OCI-LY1 (cell line): ENCODE data around the gene ANO2.

Experiments
- EZH2 ChIP-seq: fragments of 200-600 bp; sonication (generic), shearing (Covaris generic); IDR thresholded peaks from 2 replicates; pipeline ENCODE4 v1.8.0; 2017; ENCODE audit warnings: borderline replicate concordance, mixed run types, mild to moderate bottlenecking, antibody characterized with exemption, low read length, moderate library complexity, mixed read lengths
- TF ChIP-seq, protein P1 (sequence below): fragments of 200-600 bp; sonication (generic), shearing (Covaris generic); IDR thresholded peaks from 2 replicates; pipeline ENCODE4 v1.5.1; 2017; ENCODE audit warnings: mild to moderate bottlenecking, antibody characterized with exemption, low read length, moderate library complexity, mixed read lengths

DNA sequence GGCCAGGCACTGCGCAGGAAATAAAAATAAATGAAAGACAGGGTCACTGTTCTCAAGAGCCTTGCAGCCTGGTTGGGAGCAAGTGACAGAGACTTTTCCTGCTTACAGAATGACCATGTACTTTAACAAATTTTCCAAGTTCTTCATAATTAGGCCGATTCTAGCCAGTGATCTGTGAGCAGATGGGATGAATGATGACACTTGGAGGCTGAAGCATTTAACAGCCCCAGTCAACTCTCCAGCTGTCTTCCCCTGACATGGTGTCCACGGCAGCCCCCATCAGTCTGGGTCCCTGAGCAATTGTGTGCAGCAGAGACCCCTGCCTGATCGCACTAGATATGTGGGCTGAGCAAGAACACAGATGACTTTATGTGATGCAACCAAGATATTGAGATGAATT is 314.3 kb downstream of the ANO2 start:
- TF ChIP-seq, protein P1, sequence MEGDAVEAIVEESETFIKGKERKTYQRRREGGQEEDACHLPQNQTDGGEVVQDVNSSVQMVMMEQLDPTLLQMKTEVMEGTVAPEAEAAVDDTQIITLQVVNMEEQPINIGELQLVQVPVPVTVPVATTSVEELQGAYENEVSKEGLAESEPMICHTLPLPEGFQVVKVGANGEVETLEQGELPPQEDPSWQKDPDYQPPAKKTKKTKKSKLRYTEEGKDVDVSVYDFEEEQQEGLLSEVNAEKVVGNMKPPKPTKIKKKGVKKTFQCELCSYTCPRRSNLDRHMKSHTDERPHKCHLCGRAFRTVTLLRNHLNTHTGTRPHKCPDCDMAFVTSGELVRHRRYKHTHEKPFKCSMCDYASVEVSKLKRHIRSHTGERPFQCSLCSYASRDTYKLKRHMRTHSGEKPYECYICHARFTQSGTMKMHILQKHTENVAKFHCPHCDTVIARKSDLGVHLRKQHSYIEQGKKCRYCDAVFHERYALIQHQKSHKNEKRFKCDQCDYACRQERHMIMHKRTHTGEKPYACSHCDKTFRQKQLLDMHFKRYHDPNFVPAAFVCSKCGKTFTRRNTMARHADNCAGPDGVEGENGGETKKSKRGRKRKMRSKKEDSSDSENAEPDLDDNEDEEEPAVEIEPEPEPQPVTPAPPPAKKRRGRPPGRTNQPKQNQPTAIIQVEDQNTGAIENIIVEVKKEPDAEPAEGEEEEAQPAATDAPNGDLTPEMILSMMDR = no peak
- TF ChIP-seq EZH2 = no peak
